ENCODE results near the gene CMC1.

Gene CMC1

DNA sequence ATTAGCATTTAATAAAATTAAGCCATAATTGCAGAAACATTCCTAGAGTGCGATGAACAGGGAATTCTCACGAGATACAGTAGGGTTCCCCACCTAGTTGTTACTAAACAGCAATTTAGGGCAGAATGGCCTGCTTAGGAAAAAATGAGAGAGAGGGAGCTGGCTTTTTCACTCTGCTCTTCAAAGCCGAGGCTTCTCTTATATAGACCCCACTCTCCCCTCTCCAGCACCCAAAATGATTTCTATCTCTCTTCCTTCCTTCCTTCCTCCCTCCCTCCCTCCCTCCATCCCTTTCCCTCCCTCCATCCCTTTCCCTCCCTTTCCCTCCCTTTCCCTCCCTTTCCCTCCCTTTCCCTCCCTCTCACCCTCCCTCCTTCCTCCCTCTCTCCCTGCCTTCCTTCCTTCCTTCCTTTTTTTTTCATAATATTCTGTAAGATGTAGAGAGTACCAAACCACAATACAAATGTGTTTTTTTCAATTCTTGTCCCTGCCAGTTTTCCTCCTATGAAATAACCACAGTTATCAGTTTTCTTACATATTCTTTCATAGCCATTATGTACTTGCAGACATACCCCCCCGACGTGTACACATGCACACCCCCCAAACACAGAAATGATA, 59.0 kb downstream of the CMC1 start:
- DNase-seq (ENCODE audit: low read depth in 2 of 2) = no peak

DNA sequence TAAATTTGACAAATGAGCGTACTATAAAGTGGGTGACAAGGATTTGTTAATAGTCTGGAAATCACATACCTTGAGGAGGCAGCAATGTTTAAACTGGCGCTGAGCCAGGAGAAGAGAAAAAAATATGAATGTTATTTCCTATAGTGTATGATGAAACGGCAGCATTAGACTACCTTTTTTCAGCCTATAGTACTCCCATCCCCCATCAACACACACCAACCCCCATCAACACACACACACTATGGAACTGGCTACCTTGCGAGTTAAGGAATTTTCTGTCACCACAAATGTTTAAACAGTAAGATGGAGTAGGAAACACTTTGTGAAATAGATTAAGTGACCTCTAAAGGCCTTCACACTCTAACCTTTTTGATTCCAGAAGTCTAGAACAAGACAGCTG, 60.3 kb downstream of the CMC1 start:
- DNase-seq (ENCODE audit: low read depth in 2 of 2) = no peak

DNA sequence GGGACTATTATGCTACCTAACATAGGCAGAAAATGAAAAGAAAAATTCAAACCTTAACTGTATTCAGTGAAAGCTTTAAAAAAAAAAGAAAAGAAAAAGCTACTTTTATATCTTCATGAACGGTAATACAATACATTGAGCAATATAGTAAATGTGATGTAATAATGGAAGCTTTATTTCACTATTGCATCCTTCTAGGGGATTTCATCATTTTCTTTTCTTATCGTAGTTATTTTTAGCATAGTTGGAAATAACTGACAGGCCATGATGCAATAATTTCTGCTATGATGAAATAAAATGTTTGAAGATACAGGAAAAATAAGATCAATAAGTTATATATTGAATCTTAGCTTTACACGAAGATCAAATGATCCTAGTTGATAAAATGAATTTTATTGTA, 66.8 kb downstream of the CMC1 start:
- no peak for DNase-seq (ENCODE audit: low read depth in 2 of 2)

DNA sequence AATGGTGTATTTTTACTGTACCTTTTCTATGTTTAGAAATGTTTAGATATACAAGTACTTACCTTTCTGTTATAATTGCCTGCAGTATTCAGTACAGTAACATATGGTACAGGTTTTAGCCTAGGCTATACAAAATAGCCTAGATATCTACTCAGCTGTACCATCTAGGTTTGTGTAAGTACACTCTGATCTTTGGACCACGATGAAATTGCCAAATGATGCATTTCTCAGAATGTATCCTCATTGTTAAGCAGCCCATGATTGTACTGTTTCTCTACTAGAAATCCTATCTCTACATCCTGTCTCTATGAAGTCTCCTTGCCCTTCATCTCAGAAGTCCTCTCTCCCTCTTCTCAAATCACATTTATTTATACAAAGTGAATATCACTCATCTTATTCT, 74.3 kb downstream of the CMC1 start:
- no peak for DNase-seq (ENCODE audit: low read depth in 2 of 2)

DNA sequence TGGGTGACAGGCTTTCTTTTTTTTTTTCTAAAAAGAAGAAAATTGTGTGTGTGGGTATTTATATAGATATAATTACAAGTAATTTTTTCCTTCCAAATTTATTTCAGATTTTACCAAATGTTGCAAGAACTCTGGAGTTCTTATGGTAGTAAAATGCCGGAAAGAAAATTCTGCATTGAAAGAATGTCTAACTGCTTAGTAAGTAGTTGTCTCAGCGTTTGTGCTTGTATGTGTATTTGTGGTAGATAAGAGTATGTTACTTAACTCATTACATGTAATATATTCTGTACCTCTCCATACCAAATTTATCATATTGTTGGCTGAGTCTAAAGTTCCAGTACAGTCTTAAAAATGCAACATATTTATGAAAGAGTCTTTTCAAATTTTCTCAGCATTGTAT, 74.8 kb downstream of the CMC1 start:
- no peak for DNase-seq (ENCODE audit: low read depth in 2 of 2)

DNA sequence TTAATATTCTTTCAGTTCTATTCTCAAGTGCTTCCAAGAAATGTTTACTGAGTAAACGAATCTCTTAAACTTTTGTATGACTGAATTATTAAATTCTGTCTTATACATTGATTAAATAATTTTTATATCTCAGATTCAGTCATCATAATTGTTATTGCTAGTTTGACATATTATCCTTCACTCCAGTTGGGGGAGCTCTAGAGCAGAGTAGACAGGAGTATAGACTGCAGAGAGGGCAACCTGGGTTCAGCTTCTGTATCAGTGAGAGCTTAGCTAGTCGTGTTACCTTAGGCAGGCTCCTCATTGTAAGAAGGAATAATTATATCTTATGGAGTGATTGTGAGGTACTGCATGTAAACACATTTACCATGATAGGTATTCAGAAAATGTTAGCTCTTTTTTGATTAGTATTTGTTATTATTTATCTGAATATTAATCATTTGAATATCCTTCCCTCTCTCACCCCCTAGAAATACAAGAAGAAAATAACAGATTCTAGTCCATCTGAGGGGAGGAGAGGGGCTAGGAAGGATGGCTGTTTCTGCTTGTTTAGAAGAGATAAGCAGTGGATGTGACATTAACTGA, 76.1 kb downstream of the CMC1 start:
- no peak for DNase-seq (ENCODE audit: low read depth in 2 of 2)

DNA sequence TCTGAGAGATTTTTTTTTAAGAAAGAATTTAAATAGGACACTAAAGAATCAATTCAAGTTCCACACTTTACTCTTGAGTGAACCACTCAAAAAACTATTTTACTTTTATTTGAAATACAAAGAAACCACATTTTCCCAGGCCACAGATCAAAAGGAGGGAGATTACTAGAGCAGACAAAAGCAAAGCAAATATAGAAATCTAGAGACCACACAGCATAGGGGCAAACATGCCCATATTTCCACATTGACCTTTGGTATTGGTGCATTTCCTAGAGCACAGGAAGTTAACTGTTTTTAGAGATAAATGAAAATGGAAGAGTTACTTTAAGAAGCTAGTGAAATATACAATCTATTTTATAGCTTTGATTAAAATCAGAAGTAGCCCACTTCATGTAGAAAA, 79.6 kb downstream of the CMC1 start:
- no peak for DNase-seq (ENCODE audit: low read depth in 2 of 2)

DNA sequence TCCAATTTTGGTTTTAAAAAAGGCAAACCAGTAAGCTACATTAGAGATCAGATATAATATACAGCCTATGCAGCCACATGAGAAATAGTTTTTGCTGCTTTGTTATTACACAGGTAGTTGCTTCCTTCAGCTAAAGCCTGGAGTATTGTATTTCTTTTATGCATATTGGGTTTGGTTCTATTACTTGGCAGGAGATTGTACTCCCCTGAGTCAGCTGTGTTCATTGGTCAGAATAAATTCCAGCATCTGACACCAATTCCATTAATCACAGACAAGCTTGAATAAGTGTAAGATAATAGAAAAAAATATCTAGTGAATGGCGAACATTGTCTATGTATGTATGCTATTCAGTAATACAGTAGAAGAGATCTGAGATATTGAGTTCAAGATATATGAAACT, 81.0 kb downstream of the CMC1 start:
- DNase-seq (ENCODE audit: low read depth in 2 of 2) = no peak

DNA sequence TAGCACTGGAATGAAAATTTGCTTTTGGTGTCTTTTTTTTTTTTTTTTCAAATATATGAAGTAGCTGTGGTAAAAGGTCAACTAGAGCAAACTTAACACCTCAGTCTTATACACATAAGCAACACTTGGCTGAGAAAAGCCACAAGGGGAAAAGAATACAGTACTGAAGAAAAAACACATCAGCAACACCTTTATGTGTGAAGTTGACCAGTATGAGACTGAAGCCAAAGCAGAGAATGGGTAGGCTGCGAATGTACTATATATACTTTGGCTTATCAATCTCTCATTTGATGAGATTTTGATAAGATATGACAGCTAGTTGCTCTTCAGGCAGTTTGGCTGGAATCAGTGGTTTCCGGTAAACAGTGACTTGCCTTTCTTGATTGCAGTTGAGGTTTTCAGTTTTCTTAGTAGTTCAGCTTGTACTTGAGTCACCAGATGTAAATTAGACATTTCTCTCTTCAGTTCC, 85.1 kb downstream of the CMC1 start:
- no peak for DNase-seq (ENCODE audit: low read depth in 2 of 2)

DNA sequence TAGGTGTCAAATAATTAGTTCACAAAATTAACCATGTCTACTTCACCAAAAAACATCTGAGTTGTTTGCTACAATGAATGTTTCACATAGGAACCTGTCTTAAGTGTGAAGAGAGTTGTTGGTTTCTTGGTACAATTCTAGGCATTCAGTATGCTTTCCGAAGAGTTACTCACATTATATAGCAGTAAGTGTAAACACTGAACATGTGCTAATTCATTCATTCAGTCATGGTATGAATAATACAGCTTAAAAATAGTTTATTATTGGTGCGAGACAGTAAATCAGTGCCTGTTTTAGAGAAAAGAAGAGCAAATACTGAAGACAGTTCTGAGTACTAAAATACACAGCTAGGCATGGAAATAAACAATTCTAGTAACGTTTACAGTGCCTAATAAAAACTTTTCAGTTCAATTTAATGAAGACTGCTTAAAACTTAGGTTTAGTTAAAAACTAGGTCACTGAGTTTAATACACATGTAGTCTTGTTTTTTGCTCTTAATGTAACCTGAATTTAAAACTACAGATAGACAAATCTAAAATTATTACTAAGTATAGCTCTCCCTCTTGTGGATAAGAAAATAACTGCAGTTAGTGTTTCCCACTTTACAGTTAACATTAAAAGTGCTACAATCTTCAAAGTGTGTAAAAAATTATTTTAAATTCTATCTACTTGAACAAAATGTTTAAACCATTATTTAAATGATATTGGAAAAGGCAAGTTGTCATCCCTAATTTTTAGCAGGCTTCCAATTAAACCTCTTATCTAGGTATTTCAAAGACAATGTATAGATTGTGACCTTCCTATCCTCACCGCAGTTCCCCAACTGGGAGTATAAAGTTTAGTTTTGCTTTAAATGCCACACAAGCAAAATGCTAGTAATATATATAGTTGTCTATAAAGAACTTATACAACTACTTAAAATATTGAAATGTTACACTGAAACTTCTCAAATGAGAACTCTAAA, 87.1 kb downstream of the CMC1 start:
- no peak for DNase-seq (ENCODE audit: low read depth in 2 of 2)

DNA sequence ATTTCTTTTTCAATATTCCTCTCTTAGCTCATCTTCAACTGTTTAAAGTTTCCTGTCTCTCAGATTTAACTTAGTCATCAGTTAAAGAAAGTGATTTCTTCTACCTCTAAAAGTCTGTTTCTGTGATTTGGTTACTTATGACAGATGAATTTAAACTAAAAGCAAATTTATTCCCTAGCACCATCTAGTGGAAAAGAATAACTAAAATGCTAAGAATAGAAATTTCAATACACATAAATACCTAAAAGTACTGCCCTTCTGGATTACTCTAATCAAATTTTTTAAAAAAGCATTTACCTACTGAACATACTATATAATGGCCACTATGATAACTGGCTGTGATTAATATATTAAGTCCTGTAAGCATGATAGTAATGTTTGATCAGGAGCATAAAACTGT, 93.1 kb downstream of the CMC1 start:
- no peak for DNase-seq (ENCODE audit: low read depth in 2 of 2)

DNA sequence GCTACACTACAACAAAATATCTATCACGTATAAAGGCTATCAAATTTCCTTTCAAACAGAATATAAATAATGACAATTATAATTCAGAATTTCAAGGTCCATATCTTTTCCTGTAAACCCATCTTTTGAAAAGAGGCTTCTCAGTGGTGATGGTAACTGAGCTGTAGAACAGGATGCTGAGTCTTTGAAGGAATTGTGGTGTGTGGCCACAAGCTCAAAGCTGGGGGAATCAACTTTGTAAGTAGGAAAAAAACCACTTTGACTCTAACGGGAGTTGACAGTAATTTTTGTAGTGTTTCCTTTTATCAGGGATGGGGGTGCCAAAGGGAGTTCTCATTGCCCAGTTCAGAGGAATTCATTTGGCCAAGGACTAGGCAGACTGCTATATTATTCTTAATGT, 93.8 kb downstream of the CMC1 start:
- DNase-seq (ENCODE audit: low read depth in 2 of 2) = no peak

DNA sequence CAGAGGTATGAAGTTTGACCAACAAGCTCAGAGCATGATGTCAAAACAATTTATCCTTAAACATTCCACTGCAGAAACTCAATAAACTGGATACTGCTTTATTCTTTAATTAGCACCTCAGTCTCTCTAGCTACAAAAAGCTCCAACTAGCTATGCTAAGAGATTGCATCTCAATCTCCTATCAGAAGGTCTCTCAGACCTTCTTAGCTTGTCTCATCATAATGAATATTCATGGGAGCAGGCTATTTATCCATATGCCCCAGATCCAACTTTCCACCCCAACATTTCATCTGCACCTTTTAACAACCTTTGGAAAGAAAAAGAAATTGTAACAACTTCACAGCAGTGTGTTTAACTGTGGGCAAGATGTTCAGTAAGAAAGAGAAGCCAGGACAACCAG, 95.8 kb downstream of the CMC1 start:
- no peak for DNase-seq (ENCODE audit: low read depth in 2 of 2)

DNA sequence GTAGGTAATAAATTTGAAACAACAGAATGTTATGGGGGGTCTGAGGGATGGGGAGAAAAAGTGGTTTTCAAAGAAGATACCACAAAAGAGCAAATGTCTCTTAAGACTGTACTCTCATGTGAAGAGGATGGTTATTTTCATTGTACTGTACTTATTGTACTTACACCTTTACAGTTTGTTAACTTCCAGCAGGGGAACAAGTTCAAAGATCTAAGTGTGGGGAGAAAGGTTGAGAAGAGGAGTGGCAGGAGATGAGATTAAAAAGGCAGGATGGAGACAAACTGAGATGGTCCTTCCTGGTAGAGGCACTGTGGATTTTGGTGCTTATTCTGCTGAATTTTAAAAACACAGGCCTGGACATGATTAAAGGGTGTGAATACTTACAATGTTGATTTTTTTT, 101.7 kb downstream of the CMC1 start:
- no peak for DNase-seq (ENCODE audit: low read depth in 2 of 2)

DNA sequence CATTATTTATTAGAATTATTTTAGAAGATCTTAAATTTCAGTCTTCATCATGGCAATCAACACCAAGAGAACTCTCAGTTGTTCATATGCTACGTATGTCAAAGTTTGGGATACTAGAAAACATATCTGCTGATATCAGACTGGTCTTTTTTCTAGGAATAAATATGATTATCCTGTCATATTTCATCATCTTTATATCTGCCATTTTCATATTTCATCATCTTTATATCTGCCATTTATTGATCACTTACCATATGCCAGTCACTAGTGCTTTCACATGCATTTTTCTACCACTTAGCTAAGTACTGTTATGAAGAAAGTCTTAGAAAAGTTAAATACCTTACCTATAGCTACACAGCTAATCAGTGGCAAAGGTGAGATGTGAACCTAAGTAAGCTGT, 104.3 kb downstream of the CMC1 start:
- no peak for DNase-seq (ENCODE audit: low read depth in 2 of 2)

DNA sequence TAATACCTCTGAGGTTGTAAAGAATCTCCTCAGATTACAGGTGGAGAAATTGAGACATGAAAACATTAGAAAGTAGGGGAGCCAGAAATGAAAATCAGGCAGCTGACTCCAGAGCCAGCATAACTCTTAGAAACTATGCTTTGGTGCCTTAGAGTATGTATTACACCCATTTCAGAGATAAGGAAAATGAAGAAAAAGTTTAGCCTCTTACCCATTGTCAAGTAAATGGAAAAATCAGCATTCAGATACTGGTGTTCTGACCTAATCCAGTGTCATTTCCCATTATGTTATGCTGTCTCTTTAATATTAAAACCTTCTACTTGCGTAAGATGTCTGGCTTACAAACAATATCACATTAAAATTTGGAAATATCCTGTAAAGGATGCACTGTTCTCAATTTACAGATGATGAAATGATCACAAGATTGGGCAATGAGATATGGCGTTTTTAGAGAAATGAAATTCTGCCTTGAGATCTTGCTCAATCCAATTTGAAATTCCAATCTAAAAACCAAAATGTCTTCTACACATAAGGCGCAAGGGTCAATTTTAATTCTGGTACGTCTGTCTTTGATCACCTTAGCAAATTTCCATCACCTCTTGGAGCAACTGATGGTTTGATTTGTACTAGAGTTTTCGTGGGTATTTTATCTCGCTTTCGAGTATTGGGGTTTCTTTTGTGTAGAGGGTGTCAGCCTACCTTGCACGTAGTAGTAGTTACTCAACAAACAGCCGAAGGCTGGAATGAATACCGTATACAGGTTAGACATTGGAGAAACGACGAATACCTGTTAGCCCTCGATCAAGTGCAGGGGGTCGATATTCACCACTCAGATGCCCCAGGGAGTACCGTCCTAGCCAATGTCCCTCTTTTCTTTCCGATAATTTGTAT, 106.2 kb downstream of the CMC1 start:
- no peak for DNase-seq (ENCODE audit: low read depth in 2 of 2)

DNA sequence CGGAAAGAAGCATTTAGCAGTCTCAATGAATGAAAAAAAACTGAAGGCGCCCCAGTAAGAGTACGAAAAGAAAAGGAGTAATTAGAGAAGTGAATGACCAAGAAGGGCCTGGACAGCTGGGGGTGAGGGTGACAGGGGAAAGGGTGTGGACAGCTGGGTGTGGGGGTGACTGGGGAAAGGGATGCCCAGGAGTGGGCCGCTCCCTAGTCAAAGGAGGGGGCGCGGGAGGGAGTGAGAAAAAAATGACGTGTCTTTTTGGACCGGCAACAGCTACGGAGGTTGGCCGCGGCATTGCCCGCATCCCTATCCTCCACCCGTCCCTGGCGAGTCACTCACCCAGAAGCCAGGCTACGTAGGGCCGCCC, 106.8 kb downstream of the CMC1 start:
- DNase-seq (ENCODE audit: low read depth in 2 of 2) = no peak

DNA sequence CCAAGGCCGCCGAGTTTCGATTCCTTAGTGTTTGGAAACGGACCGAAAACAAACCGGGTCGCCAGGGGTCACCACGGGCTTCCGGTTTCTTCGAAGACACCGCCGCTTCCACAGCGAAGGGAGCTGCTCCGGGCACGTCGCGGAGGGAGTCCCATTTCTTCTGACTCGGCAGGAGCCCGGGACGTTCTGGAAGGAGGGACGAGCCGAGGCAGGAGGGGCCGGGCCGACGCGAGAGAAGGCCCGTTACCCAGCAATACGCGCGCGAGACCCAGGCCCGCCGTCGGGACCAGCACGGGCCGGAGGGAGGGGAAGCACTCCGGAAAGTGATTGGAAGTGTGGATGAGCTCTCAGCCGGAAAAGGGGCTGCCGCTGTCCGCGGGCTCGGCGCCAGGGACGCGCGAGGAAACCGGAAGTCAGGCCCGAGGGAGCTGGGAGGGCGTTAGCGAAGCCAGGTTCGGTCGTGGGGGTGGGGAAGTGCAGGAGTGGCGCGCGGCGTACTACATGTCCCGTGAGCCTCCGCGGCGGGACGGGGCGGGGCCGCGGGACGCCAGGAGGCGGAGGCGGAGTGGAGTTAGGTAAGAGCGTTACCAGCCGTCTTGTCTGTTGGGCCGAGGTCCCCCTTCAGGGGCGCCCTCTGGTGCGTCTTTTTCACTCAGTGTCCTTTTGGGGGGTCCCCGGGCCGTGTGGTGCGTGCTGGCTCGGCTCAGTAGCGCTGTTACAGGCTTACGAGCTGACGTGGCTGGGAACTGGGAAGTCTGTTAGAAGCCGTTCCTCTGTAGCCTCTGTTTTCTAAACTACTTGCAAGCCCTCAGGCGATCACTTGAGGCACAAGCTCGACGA, 107.4 kb downstream of the CMC1 start, which contains the start of the genes AZI2 and ZCWPW2:
Gene AZI2 (minus strand): TSS at position 196 of the 840 bp plus-strand sequence. CDS start 8,207 bp downstream, outside the sequence.
Gene ZCWPW2 (plus strand): TSS at position 93 of the 840 bp plus-strand sequence. CDS start 64,348 bp downstream, outside the sequence.
- peak; percentile 87 to 88 for DNase-seq (ENCODE audit: low read depth in 2 of 2)

DNA sequence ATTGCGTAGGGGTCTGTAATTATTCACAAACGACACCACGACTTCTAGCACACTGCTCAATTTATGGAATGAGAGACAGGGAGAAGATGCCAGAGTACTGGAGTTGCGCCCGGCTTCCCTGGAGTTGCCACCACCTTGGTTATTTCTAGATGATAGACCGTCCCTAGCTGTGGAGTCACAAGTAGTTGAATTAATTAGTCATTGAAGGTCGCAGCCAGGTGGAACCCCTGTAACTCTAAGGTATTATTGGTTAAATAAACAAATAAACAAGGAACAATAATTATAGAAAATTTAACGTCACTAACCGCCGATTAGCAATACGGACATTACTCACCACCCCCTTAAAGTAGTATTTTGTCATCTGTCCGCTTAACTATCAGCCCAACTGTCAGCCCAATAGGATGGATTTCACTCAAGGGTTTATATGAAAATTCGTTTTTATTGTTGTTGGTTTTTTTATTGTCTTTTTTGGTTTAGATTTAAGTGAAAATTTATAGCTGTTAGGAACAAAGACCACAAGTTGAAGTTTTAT, 108.1 kb downstream of the CMC1 start:
- no peak for DNase-seq (ENCODE audit: low read depth in 2 of 2)
